ENCODE data around the gene ADAMTSL1.

The ADAMTSL1 gene

DNA sequence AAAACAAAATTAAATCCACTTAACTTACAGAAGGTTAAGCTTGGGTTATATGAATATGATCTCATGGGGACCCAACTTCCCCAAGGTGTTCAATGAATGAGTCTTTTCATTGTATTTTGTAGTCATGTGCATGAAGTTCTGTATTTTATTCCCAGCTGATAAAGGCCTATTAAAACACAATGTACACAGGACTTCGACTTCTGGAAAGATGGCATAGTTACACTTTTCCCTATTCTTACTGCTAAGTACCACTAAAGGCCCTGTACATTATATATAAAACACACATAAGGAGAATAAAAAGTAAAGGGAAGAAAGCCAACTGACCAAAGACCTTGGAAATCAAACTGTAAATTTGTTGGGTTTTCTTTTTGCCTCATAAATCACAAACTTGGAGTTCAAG lies 336.6 kb downstream of the ADAMTSL1 start:
- no peak for DNase-seq (ENCODE audit: low read depth in 2 of 2)

DNA sequence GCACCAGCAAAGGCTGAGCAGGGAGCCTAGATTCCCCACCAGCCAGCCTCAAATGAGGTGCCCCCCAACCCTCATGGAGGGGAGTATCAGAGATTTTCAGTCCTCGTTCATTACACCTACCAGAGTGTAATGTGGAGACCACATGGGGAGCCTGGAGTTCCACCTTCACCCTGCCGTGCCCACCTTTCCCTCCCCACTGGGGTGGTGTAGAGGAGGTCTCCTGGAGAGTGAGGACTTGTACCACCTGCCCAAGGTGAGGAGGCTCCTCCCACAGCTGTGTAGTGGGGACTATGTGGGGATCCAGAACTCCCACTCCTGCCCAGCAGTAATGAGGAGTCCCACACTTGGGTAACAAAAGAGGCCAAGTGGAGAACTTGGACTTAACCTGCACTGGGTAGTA lies 337.2 kb downstream of the ADAMTSL1 start:
- no peak for DNase-seq (ENCODE audit: low read depth in 2 of 2)

- no peak for DNase-seq (ENCODE audit: low read depth in 2 of 2)
These were observed 345.5 kb downstream of the ADAMTSL1 start for GRCh38 chr9:18819418-18819817.

- no peak for DNase-seq (ENCODE audit: low read depth in 2 of 2)
These were observed 346.7 kb downstream of the ADAMTSL1 start for GRCh38 chr9:18820566-18821095.

DNA sequence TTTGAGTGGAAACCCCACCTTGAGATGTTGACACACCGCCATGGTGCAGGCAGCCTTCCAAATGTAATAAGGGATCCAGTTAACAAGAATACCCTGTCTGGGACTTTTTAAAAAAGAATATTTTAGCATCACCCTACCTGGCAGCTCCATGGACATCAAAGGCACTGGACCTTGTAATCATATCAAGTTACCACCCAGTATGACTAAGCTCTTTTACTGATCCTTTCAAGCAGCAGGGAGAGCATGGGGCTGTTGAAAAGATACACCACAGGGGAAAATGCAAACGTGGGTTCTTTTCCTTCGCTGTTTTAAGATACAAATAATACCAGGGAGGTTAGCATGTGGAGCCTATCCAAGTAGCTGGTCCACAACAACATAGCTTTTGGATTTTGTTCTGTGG lies 347.8 kb downstream of the ADAMTSL1 start:
- DNase-seq (ENCODE audit: low read depth in 2 of 2) = no peak

DNA sequence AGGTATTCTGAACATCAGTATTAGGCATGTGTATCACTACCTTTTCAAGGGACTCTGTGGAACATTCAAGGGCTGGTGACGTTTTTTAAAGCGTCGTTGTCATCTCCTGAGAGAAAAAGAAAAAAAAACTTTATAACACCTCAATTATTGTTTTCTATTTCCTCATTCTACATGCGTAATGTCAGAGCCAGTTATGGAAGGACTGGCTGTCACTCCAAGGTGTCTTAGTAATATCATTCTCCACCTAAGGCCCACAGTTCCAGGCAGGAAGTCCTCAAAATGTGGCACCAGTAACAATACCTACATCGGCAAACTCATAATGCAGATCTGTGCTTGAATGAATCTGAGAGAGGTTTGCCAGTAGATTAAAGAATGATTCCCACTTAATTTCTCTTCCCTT lies 348.9 kb downstream of the ADAMTSL1 start:
- no peak for DNase-seq (ENCODE audit: low read depth in 2 of 2)

GRCh38 chr9:18824095-18824666 lies 350.2 kb downstream of the ADAMTSL1 start:
- DNase-seq (ENCODE audit: low read depth in 2 of 2) = no peak

- DNase-seq (ENCODE audit: low read depth in 2 of 2) = no peak
These were observed 351.8 kb downstream of the ADAMTSL1 start for GRCh38 chr9:18825656-18826170.

- DNase-seq (ENCODE audit: low read depth in 2 of 2) = no peak
These were observed 352.3 kb downstream of the ADAMTSL1 start for GRCh38 chr9:18826248-18826647.

DNA sequence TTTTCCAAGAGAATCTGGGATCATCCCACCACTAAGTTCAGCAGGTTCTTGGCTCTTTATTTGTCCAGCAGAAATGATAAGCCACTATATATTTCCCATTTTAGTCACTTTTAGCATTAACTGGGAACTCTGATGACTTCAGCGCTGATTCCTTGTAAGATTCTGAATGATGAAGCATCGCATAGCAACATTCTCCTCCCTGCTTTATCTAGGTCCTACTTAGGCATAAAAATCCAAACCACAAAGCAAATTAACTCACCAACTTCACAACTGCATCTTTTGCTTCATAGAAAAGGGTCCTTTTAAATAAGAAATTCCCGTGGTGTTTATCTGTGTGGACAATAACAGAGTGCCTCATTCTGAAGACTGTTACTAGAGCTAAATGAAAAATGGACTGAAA lies 355.1 kb downstream of the ADAMTSL1 start:
- DNase-seq (ENCODE audit: low read depth in 2 of 2) = no peak

DNA sequence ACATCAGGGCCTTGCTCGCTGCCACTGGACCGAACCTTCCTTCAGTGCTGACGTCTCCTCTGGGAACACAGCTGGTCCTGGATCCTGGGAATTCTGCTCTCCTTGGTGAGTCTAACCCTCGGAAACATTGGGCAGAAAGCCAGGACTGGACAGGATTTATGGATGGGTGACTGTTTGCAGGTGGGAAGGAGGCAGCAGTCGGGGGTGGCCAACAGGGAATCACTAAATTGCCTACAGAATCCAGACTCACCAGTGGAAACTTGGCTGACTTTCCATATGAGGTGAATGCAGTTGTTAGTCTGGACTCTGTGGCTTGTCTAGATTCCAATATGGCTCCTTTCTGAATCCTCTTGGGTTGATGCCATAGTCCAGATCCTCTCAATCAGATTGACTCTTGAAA lies 355.9 kb downstream of the ADAMTSL1 start:
- no peak for DNase-seq (ENCODE audit: low read depth in 2 of 2)

GRCh38 chr9:18834740-18835361 lies 360.9 kb downstream of the ADAMTSL1 start:
- no peak for DNase-seq (ENCODE audit: low read depth in 2 of 2)

- DNase-seq (ENCODE audit: low read depth in 2 of 2) = no peak
These were observed 363.4 kb downstream of the ADAMTSL1 start for GRCh38 chr9:18837402-18837801.

DNA sequence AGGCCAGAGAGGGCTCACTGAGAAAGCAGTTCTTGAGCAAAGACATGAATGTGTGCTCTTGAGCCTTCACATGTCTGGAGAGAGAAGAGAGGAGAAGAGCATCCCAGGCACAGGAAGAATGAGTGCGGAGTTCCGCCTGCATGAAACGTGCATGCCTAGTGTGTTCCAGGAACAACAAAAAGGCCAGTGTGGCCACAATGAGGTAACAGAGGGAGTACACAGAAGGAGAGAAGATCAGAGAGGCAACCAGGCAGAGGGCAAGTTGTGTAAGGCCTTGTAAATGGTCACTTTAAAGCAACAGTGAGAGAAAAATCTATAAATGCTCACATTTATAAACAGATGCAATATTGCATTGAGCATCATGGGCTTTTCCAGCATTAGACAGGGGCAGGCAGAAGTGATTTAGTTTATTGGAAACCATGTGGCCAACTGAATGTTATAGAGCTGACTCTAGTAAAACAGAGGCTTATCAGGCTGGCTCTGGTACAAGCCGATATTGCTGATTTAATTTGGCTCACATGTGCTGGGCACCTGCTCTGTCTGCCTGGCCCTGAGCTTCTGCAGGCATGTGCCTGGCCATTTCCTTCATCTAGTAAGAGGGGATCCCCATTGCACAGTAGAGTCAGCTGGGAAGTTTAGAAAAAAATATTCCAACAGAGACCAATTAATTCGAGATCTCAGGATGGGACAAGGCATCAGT lies 373.8 kb downstream of the ADAMTSL1 start:
- no peak for DNase-seq (ENCODE audit: low read depth in 2 of 2)

DNA sequence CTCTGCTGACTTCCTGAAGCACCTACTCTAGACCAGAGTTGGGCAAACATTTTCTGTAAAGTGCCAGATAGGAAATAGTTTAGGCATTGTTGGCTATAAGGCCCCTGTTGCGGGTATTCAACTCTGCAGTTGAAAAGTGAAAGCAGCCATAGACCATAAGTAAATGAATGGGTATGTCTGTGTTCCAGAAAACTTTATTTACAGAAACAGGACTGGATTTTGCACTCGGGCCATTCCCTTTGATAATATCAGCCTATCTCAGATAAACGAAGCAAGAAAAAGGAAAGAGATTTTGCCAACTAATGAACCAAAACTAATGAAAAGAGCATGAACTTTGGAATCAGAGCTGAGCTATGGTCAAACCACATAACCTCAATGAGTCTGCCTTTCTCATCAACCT lies 374.7 kb downstream of the ADAMTSL1 start:
- DNase-seq (ENCODE audit: low read depth in 2 of 2) = no peak

DNA sequence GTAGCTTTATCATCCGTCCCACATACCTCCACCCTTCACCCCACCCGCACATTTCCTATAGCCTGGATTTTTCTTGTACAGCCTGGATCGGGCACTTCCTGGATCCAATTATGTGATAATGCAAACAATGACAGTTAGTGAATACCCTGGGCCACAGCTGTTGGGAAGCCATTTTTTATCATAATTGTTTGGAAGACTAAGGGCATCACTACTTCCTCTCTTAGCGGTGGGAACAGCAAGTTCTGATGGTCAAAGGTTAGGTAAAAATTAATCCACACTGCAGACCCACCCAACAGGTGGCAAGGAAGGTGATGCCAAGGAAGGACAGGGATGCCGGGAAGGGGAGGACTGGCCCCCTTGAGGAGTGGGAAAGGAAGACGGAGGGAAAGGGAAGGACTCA lies 375.3 kb downstream of the ADAMTSL1 start:
- DNase-seq (ENCODE audit: low read depth in 2 of 2) = no peak

- DNase-seq (ENCODE audit: low read depth in 2 of 2) = no peak
These were observed 376.1 kb downstream of the ADAMTSL1 start for GRCh38 chr9:18849890-18850677.

- DNase-seq (ENCODE audit: low read depth in 2 of 2) = no peak
These were observed 377.3 kb downstream of the ADAMTSL1 start for GRCh38 chr9:18851069-18851795.

DNA sequence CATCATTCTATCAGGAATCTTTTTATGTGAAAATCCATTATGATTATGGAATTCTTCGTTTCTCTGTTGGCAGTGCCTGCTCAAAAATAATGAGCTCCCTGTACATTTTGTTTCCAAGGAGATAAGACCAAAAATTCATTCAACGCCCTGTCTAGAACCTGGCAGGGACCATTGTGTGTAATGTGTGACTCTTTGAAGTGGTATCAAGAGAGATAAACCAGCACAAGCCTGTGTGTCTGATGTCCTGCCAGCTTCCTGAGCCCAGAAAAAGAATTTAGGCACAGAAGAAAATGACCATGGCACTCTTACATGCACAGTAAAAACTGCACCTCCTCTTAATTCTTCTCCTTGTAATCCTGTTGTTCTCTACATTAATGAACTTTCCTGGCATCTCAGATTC lies 381.7 kb downstream of the ADAMTSL1 start:
- DNase-seq (ENCODE audit: low read depth in 2 of 2) = no peak

- DNase-seq (ENCODE audit: low read depth in 2 of 2) = no peak
These were observed 383.4 kb downstream of the ADAMTSL1 start for GRCh38 chr9:18857334-18857733.

- no peak for DNase-seq (ENCODE audit: low read depth in 2 of 2)
These were observed 383.8 kb downstream of the ADAMTSL1 start for GRCh38 chr9:18857769-18858168.

Measured in stimulated activated CD4-positive, alpha-beta T cell treated with anti-CD3 and anti-CD28 coated beads, Interleukin-15, amount 100 ng/mL, for 48 hours (primary cell).